ENCODE measurements around the gene LARGE1.

Gene LARGE1

DNA sequence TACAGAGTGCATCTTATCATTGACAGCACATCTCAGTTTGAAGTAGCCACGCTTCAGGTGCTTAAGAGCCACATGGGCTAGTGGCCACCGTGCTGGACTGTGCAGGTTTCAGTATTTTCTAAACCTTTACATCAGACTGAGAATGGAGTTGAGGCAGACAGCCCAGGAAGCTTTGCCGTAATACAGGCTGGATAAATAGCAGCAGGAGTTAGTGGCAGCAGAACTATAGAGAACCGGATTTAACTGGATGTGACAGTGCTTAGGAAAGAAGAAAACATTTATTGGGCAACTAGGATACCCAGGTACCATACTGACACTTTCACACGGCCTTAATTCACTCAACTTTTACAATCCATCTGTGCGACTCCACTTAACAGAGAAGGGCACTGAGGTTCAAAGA is 145.5 kb downstream of the LARGE1 start:
- no peak for DNase-seq (ENCODE audit: low read depth)

- DNase-seq (ENCODE audit: low read depth), result no peak
Measured at GRCh38 chr22:33772745-33773144, 147.5 kb downstream of the LARGE1 start.

GRCh38 chr22:33771136-33771535 is 149.1 kb downstream of the LARGE1 start:
- no peak for DNase-seq (ENCODE audit: low read depth)

DNA sequence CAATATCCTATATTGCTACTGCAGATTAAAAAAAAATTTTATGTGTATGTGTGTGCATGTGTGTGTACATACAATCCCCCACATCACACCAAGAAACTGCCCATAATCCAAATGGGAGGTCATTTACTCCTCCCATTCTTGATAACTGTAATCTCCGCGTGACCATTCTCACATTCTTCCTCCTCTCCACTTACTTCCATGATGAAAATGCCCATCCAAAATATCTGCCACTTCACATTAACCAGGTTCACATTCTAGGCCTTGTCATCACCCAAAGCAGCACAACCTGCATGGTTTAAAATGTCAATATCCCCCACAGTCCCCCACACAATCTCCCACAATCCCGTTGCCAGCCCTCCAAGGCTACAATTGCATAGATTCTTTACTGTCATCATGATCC is 149.6 kb downstream of the LARGE1 start:
- DNase-seq (ENCODE audit: low read depth), result no peak

DNA sequence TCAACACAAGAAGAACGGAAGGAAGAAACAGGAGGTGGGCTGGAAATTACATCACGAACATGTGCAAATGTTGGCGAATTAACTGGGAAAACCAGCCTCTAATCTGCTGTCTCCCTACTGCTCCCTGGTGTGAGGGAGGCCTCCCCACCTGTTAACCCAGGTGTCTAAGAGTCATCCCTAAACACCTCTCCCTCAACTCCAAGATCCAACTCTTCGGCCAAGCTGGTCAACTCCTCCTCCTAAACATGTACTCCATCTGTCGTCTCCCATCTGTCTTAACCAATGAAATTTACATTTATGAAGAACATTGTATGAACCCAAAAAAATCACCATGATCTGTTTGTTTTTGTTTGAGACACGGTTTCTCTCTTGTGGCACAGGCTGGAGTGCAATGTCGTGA is 154.2 kb downstream of the LARGE1 start:
- DNase-seq (ENCODE audit: low read depth), result no peak

DNA sequence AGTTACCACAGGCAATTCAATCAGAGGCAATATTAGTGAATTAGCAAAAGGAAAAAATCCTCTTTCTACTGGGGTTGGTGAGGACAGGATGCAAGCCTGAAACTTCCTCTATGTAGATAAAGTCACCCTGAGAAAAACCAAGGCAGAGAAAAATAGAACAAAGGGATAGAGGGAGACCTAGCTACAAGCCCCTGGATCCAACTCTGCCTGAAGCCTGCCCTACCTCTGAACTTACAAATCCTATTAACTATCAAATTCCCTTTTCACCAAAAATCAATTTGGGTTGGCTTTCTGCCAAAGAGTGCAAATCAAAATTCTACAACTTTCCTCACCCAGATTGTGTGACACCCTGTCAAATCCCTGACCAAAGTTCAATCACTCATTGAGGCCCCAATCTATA is 161.3 kb downstream of the LARGE1 start:
- no peak for DNase-seq (ENCODE audit: low read depth)

DNA sequence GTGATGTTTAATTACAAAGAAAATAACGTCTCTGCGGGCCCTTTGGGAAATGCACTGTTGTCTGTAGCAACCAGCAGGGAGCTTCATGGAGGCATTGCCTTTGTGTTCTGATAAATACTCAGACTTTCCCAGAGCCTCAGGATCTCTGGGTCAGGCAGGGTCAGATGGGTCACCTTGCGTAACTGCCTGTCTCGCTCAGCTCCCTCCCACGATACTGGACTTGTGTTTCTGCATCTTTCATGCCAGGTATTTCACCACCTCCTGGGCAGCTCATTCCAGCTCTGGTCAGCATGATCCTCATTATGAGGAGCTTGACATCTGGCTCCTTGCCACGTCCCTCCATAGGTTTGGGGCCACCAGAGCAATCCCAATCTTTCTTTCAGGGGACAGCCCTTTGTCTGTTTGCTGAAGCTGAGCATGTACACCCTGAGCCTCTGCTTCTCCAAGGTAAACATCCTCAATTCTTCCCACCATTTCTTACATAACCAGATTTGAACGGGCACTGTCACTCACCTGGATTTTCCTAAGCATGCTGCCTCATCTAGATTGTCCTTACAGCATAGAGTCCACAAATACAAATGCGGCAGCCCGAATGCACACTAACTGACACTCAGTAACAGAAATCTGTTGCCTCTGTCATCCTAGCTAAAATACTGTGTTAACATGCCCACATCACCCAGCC is 162.3 kb downstream of the LARGE1 start:
- no peak for DNase-seq (ENCODE audit: low read depth)

GRCh38 chr22:33757041-33757801 is 163.1 kb downstream of the LARGE1 start:
- DNase-seq (ENCODE audit: low read depth), result no peak

- no peak for DNase-seq (ENCODE audit: low read depth)
Measured at GRCh38 chr22:33756508-33756949, 163.7 kb downstream of the LARGE1 start.

DNA sequence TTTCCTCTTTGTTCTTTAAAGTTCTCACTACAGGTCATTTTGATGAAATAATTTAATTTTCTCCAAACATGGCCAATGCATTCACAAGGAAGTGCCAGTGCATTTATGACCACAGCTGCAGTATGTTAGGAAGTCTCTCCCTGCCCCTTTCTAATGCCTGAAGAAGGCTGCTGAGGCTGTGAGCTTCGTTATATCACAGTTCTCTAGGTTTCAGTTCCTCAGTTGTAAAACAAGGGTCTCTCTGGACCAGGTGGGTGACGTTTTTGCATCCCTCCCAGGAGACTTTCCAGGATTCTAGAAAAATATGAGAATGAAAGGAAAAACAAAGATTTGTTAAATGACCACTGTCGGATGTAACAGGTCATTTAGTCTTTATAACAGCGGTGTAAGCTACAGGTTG is 171.6 kb downstream of the LARGE1 start:
- DNase-seq (ENCODE audit: low read depth), result no peak

- no peak for DNase-seq (ENCODE audit: low read depth)
Measured at GRCh38 chr22:33747576-33748180, 172.6 kb downstream of the LARGE1 start.

DNA sequence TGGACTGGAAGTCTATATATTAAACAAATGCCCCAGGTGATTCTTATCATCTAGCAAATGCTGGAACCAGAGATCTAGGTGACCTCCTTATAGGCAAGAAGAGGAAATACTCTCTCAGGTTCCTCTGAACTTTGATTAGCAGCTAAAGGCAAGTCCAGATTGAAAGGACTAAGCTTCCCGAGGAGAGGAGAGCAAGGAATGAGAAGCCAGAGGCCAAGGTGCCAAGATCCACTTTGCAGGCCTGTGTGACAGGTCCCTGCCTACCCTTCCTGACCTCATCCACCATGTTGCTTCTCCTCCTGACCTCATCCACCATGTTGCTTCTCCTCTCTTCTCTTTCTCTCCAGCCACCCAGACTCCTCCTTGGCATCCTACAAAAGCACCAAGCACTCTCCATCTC is 173.2 kb downstream of the LARGE1 start:
- no peak for DNase-seq (ENCODE audit: low read depth)

DNA sequence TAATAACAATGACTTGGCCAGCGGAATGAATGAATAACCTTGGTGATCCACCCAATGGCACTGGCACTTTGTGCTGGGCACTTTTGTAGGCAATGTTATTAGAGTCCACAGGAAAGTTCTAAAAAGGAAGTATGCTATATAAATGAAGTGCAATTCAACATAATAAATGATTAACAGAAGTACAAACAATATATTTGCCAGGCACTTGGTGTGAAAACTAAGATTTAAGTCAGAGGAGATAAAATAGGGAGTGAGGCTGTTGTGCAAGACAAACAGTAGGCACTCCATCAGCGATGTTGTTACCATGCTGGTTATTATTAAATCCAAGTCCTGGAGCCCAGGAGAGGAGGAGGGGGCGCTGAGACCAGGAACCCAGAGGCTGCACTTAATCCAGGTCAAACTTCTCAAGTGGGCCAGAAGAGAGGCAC is 173.8 kb downstream of the LARGE1 start:
- no peak for DNase-seq (ENCODE audit: low read depth)

DNA sequence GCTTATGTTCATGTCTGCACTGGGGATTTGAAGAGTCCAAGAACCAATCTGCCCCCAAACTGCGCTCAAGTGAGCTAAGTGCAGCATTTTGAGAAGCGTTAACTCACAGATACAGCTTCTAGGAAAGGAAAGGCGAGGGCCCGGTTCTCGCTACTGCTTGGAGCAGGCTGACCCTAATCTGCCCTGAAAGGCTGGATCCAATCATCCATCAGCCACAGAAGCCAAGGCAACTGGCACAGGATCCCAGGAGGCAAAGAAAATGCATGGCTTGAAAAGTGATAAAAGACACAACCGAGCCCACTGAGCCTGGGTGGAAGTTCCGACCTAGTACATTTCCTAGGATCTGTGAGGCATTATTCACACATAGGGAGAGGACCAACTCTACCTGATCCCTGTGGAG is 174.8 kb downstream of the LARGE1 start:
- no peak for DNase-seq (ENCODE audit: low read depth)

- no peak for DNase-seq (ENCODE audit: low read depth)
Measured at GRCh38 chr22:33743756-33744155, 176.5 kb downstream of the LARGE1 start.

GRCh38 chr22:33741025-33741424 is 179.3 kb downstream of the LARGE1 start:
- DNase-seq (ENCODE audit: low read depth), result no peak

DNA sequence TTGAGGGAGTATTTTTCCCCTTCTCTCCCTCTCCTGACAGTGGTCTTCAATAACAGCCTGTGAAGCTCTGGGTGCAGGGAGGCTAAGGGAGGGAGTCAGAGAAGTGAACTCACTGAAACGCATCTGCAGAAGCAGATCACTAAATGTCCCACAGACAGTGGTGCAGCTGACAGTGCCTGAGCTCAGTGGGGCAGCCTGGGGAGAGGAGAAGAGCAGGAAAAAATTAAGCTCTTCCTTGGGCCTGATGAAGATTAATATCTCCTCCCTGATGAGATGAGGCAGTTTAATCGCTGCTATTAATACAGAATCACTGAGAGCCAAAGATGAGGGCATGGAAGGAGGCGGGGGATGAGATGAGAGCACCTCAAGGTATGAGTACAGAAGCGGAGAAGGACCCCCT is 180.8 kb downstream of the LARGE1 start:
- no peak for DNase-seq (ENCODE audit: low read depth)

DNA sequence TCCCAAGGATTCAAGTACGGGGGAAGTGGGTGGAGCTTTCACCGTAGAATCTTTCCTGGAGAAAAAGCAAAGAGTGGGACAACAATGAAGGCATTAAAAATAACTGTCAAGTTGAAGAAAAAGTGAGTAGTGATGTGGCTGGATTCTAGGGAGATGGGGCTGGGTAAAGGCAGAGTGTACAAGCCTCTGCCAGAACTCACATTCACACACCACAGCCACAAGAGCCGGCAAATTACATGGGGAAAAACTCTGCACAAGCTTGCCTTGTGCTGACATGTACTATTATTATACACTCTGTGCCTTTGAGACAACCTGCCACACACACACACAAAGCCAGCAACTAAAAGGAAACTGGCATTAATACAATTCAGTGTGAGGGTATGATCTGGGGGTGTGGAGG is 182.6 kb downstream of the LARGE1 start:
- DNase-seq (ENCODE audit: low read depth), result no peak

DNA sequence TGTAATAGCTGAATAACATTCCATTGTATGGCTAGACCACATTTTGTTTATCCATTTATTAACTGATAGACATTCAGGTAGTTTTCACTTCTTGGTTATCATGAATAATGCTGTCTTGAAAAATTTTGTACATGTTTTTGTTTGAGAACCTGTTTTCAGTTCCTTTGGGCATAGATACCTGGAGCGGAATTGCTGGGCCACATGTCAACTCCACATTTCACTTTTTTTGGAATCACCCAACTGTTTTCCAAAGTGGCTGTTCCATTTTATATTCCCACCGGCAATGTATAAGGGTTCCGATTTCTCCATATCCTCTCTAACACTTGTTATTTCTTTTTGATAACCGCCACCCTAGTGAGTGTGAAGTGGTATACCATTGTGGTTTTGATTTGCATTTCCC is 184.3 kb downstream of the LARGE1 start:
- DNase-seq (ENCODE audit: low read depth), result no peak

- DNase-seq (ENCODE audit: low read depth), result no peak
Measured at GRCh38 chr22:33728847-33729246, 191.4 kb downstream of the LARGE1 start.

DNA sequence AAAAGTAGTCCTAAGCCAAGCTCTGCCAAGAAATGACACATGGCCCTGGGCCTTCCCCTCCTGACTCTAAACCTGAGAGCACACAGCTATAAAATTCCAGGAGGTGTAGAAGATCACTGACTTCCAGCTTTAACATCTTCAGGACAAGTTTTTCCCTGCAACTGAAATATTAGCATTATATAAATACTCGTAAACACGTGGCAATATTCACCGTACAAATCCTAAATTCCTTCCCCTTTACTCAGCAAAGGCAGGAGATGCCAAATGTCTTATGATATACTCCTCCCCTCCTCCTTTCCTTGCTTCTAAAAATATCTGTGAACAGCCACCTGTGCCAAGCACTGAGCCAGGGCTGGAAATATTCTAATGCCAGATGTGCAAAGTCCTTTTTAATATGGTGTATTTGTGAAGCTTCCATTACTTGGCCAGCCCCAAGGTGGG is 194.0 kb downstream of the LARGE1 start:
- DNase-seq (ENCODE audit: low read depth), result no peak

GRCh38 chr22:33723915-33724314 is 196.4 kb downstream of the LARGE1 start:
- no peak for DNase-seq (ENCODE audit: low read depth)

DNA sequence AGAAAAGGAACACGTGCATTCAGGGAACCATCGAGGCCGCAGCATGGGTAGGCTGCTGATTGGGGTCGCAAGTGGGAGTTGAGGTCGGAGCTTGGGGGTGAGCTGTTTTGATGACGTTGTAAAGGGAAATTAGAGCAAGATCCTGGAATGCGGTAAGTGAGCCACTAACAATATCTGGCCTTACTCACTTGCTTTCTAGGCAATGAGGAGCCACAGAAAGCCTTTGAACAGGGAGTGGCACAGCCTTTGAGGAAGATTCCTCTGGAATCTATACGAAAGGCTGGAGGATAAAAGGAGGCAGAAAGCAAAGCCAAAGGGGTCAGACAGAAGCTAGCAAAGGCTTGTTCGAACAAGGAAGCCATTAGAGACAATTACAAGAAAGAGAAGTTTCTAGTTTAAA is 197.5 kb downstream of the LARGE1 start:
- DNase-seq (ENCODE audit: low read depth), result no peak
